AG08395 (cell line): Measurements from ENCODE around the gene NUCB1.
"Not testable (repeated sequence)": the region's sequence is repeated elsewhere in the genome, so short reads cannot be mapped to it uniquely, and the experiment has no call there.

Experiments used
- DNase-seq: peaks from one replicate; pipeline ENCODE4 v3.0.0; 2012; ENCODE audit warnings: mixed read lengths, low spot score

Gene NUCB1

GRCh38 chr19:48906324-48906723 is 6.2 kb downstream of the NUCB1 start:
- no peak for DNase-seq

- DNase-seq, result no peak
Measured at GRCh38 chr19:48907671-48908070, 7.6 kb downstream of the NUCB1 start.

GRCh38 chr19:48909424-48910077 is 9.4 kb downstream of the NUCB1 start:
- not testable (repeated sequence) for DNase-seq

- DNase-seq, result no peak
Measured at GRCh38 chr19:48910803-48911202, 10.7 kb downstream of the NUCB1 start.

- no peak for DNase-seq
Measured at GRCh38 chr19:48913114-48913889, 13.2 kb downstream of the NUCB1 start.

- DNase-seq, result no peak
Measured at GRCh38 chr19:48914181-48914580, 14.1 kb downstream of the NUCB1 start.

- no peak for DNase-seq
Measured at GRCh38 chr19:48915757-48916156, 15.6 kb downstream of the NUCB1 start.

GRCh38 chr19:48918071-48918470 is 18.0 kb downstream of the NUCB1 start:
- no peak for DNase-seq

GRCh38 chr19:48918801-48919247 is 18.7 kb downstream of the NUCB1 start:
- DNase-seq, result peak; percentile 37

GRCh38 chr19:48919271-48919670 is 19.2 kb downstream of the NUCB1 start:
- DNase-seq, result not testable (repeated sequence)

GRCh38 chr19:48920949-48921348 is 20.8 kb downstream of the NUCB1 start:
- no peak for DNase-seq

- DNase-seq, result no peak
Measured at GRCh38 chr19:48921721-48922500, 21.8 kb downstream of the NUCB1 start.

- no peak for DNase-seq
Measured at GRCh38 chr19:48922548-48923490, 22.7 kb downstream of the NUCB1 start.

GRCh38 chr19:48925240-48925843 is 25.2 kb downstream of the NUCB1 start:
- peak; percentile 64 for DNase-seq

- DNase-seq, result not testable (repeated sequence)
Measured at GRCh38 chr19:48925890-48926289, 25.8 kb downstream of the NUCB1 start.

- DNase-seq, result peak; percentile 86
Measured at GRCh38 chr19:48926909-48927308, 26.8 kb downstream of the NUCB1 start.

GRCh38 chr19:48927692-48928091 is 27.6 kb downstream of the NUCB1 start:
- DNase-seq, result not testable (repeated sequence)

GRCh38 chr19:48928164-48929025 is 28.3 kb downstream of the NUCB1 start:
- DNase-seq, result no peak

- peak; percentile 48 for DNase-seq
Measured at GRCh38 chr19:48933382-48933932, 33.3 kb downstream of the NUCB1 start, which contains the start of gene DHDH. DHDH (plus strand) TSS chr19:48933699; CDS start chr19:48933722, 23 bp downstream.

- DNase-seq, result no peak
Measured at GRCh38 chr19:48934837-48935236, 34.7 kb downstream of the NUCB1 start.
